ENCODE data around the gene ZCCHC17.

GRCh38 chr1:31412732-31413404 is 116.0 kb downstream of the ZCCHC17 start, which contains the start of gene SERINC2:
- no peak for TF ChIP-seq CTCF (IDR thresholded peaks at IDR 0.05; ENCODE audit: insufficient read depth, low read depth, low read length)
- TF ChIP-seq EZH2 (IDR thresholded peaks at IDR 0.05; ENCODE audit: insufficient read depth, low read length): no peak
